MG63 (cell line): ENCODE data around the gene CASP9. TPM values are rescaled to one million over a fixed set of nuclear protein-coding genes. Genes with fewer than 3 reads are reported as not detected.

Experiments
- DNase-seq: peaks from one replicate; pipeline ENCODE4 v3.0.0-alpha.2; 2020
- H3K27me3 ChIP-seq: fragments of 250-450 bp; sonication (Bioruptor Pico); 2 replicates; pipeline ENCODE4 v1.5.1; 2020; ENCODE audit warnings: mild to moderate bottlenecking, moderate library complexity
- H3K36me3 ChIP-seq: fragments of 250-450 bp; sonication (Bioruptor Pico); 2 replicates; pipeline ENCODE4 v1.5.1; 2020; ENCODE audit warnings: mild to moderate bottlenecking, moderate library complexity
- H3K4me3 ChIP-seq: fragments of 250-450 bp; sonication (Bioruptor Pico); 2 replicates; pipeline ENCODE4 v1.5.1; 2020; ENCODE audit warnings: mild to moderate bottlenecking, moderate library complexity
- H3K9me3 ChIP-seq: fragments of 250-450 bp; sonication (Bioruptor Pico); 2 replicates; pipeline ENCODE4 v1.5.1; 2020; ENCODE audit warnings: mild to moderate bottlenecking, moderate library complexity
- total RNA-seq: library from RNA; depleted of rRNA; stranded (reverse); fragments of >200 nt; shearing (Covaris generic); gene quantifications from 2 replicates; pipeline ENCODE4 v1.2.3, GENCODE V29; 2014; ENCODE audit warnings: low replicate concordance; rRNA removed

Gene CASP9
- total RNA-seq, 1 experiment from 2014 or later: 5.3 TPM

GRCh38 chr1:15445390-15446122 is 78.5 kb downstream of the CASP9 start:
- no peaks in the 10 kb centered on the region for H3K36me3 ChIP-seq
- no peak for DNase-seq

GRCh38 chr1:15444468-15445389 is 79.3 kb downstream of the CASP9 start:
- Histone ChIP-seq H3K27me3 (no peaks in the 10 kb centered on the region), H3K4me3 (no peak overlapping the region), H3K36me3 (no peaks in the 10 kb centered on the region), H3K9me3 (no peaks in the 10 kb centered on the region)
- DNase-seq: no peak

More at GRCh38 chr1:15445390-15446122, 78.5 kb downstream of the CASP9 start:
- no peak overlapping the region for H3K4me3 ChIP-seq
- no peaks in the 10 kb centered on the region for H3K9me3 ChIP-seq
- no peaks in the 10 kb centered on the region for H3K27me3 ChIP-seq

GRCh38 chr1:15443281-15443680 is 80.7 kb downstream of the CASP9 start:
- Histone ChIP-seq H3K27me3 (no peaks in the 10 kb centered on the region), H3K9me3 (no peaks in the 10 kb centered on the region), H3K4me3 (no peak overlapping the region), H3K36me3 (no peaks in the 10 kb centered on the region)
- no peak for DNase-seq

- Histone ChIP-seq H3K9me3 (no peaks in the 10 kb centered on the region), H3K4me3 (no peak overlapping the region), H3K27me3 (no peaks in the 10 kb centered on the region), H3K36me3 (no peaks in the 10 kb centered on the region)
- no peak for DNase-seq
Measured at GRCh38 chr1:15442759-15443158, 81.3 kb downstream of the CASP9 start.

GRCh38 chr1:15442119-15442518 is 81.9 kb downstream of the CASP9 start:
- no peaks in the 10 kb centered on the region for H3K9me3 ChIP-seq
- H3K27me3 ChIP-seq: no peaks in the 10 kb centered on the region
- H3K36me3 ChIP-seq: no peaks in the 10 kb centered on the region
- H3K4me3 ChIP-seq: no peak overlapping the region
- DNase-seq: no peak

Other genes starting within 250 kb of the CASP9 start
- gene EFHD2, start 114.3 kb downstream of the CASP9 start, total RNA-seq: 69.5 and 92.0 TPM in 2 replicates
- gene CTRC, start 85.8 kb downstream of the CASP9 start, total RNA-seq: not detected in 2 replicates
- gene CELA2A, start 67.5 kb downstream of the CASP9 start, total RNA-seq: not detected in 2 replicates
- gene CELA2B, start 48.1 kb downstream of the CASP9 start, total RNA-seq: not detected in 2 replicates
- gene DNAJC16, start 2.6 kb upstream of the CASP9 start, total RNA-seq: 3.5 and 3.6 TPM in 2 replicates
- 0.84 and 1.1 TPM in 2 replicates for gene AGMAT, start 60.8 kb upstream of the CASP9 start, total RNA-seq
- gene DDI2, start 93.2 kb upstream of the CASP9 start, total RNA-seq: 1.8 and 7.6 TPM in 2 replicates
- gene PLEKHM2, start 160.1 kb upstream of the CASP9 start, total RNA-seq: 22.8 and 32.6 TPM in 2 replicates
- gene SLC25A34, start 212.0 kb upstream of the CASP9 start, total RNA-seq: not detected in 2 replicates
- gene TMEM82, start 218.3 kb upstream of the CASP9 start, total RNA-seq: not detected in 2 replicates
- gene FBLIM1, start 234.6 kb upstream of the CASP9 start, total RNA-seq: 17.5 and 23.1 TPM in 2 replicates